Measurements from ENCODE around the gene HSF5.
"Not testable (repeated sequence)": the region's sequence is repeated elsewhere in the genome, so short reads cannot be mapped to it uniquely, and the experiment has no call there.

Gene HSF5

GRCh38 chr17:58516644-58517377 lies 28.6 kb upstream of the HSF5 start:
- no peak for DNase-seq

GRCh38 chr17:58515286-58515685 lies 27.1 kb upstream of the HSF5 start:
- no peak for DNase-seq

GRCh38 chr17:58514770-58515157 lies 26.6 kb upstream of the HSF5 start:
- DNase-seq: no peak

- DNase-seq: peak; percentile 92
Observed at GRCh38 chr17:58513965-58514769, 26.0 kb upstream of the HSF5 start, which contains the start of gene MTMR4. Gene MTMR4 (minus strand): TSS chr17:58514638. CDS start chr17:58514407, 231 bp downstream.

- DNase-seq: peak; percentile 76
Observed at GRCh38 chr17:58513267-58513964, 25.2 kb upstream of the HSF5 start.

- DNase-seq: no peak
Observed at GRCh38 chr17:58510075-58510474, 21.9 kb upstream of the HSF5 start.

- peak; percentile 48 for DNase-seq
Observed at GRCh38 chr17:58508341-58509067, 20.3 kb upstream of the HSF5 start.

GRCh38 chr17:58507123-58507634 lies 19.0 kb upstream of the HSF5 start:
- no peak for DNase-seq

- no peak for DNase-seq
Observed at GRCh38 chr17:58506354-58507080, 18.3 kb upstream of the HSF5 start.

GRCh38 chr17:58504826-58505351 lies 16.7 kb upstream of the HSF5 start:
- no peak for DNase-seq

GRCh38 chr17:58503866-58504265 lies 15.7 kb upstream of the HSF5 start:
- DNase-seq: no peak

GRCh38 chr17:58503134-58503533 lies 14.9 kb upstream of the HSF5 start:
- DNase-seq: not testable (repeated sequence)

- no peak for DNase-seq
Observed at GRCh38 chr17:58501451-58501850, 13.2 kb upstream of the HSF5 start.

- no peak for DNase-seq
Observed at GRCh38 chr17:58498177-58498828, 10.1 kb upstream of the HSF5 start.

GRCh38 chr17:58493506-58493905 lies 5.3 kb upstream of the HSF5 start:
- DNase-seq: no peak

- no peak for DNase-seq
Observed at GRCh38 chr17:58492238-58493121, 4.3 kb upstream of the HSF5 start.

- DNase-seq: no peak
Observed at GRCh38 chr17:58491510-58492045, 3.4 kb upstream of the HSF5 start.

GRCh38 chr17:58488428-58488890 lies 251 bp upstream of the HSF5 start:
- DNase-seq: no peak

- no peak for DNase-seq
Observed at GRCh38 chr17:58484600-58484999, 3.6 kb downstream of the HSF5 start.

GRCh38 chr17:58481798-58482197 lies 6.4 kb downstream of the HSF5 start:
- DNase-seq: not testable (repeated sequence)
